Smooth muscle cell of the coronary artery (primary cell): ENCODE data around the gene NF2. TPM values are rescaled to one million over a fixed set of nuclear protein-coding genes. Genes with fewer than 3 reads are reported as not detected.

Source experiments
- total RNA-seq: library from RNA; depleted of rRNA; stranded (reverse); fragments of >200 nt; gene quantifications from 2 replicates; pipeline ENCODE4 v1.2.3, GENCODE V29; 2014; ENCODE audit warnings: low replicate concordance

NF2 gene
- total RNA-seq = 57.7 and 116 TPM in 2 replicates

DNA sequence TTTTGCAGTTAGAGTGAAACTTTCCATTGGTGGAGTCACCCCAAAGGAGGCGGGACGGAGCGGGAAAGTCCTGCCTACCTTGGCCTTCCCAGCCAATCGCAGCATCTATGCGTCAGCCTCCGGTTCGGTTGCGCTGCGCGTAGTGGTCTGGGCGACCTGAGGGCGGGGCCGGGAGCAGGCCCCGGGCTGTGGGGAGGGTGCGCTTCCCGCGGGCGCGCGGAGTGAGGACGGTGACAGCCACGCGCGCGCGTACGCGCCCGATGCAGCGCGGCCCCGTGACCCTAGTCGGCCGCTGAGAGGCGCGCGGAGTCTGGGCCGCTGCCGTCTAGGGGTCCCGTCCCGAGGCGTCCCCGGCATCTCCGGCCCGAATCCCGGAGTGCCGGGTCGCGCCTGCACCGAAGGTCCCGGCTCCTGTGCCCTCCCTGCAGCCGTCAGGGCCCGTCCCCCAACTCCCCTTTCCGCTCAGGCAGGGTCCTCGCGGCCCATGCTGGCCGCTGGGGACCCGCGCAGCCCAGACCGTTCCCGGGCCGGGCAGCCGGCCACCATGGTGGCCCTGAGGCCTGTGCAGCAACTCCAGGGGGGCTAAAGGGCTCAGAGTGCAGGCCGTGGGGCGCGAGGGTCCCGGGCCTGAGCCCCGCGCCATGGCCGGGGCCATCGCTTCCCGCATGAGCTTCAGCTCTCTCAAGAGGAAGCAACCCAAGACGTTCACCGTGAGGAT is at the start of gene NF2:
NF2 (plus strand) TSS at position 276 of the 718 bp plus-strand sequence; CDS start at position 642, 366 bp downstream.

DNA sequence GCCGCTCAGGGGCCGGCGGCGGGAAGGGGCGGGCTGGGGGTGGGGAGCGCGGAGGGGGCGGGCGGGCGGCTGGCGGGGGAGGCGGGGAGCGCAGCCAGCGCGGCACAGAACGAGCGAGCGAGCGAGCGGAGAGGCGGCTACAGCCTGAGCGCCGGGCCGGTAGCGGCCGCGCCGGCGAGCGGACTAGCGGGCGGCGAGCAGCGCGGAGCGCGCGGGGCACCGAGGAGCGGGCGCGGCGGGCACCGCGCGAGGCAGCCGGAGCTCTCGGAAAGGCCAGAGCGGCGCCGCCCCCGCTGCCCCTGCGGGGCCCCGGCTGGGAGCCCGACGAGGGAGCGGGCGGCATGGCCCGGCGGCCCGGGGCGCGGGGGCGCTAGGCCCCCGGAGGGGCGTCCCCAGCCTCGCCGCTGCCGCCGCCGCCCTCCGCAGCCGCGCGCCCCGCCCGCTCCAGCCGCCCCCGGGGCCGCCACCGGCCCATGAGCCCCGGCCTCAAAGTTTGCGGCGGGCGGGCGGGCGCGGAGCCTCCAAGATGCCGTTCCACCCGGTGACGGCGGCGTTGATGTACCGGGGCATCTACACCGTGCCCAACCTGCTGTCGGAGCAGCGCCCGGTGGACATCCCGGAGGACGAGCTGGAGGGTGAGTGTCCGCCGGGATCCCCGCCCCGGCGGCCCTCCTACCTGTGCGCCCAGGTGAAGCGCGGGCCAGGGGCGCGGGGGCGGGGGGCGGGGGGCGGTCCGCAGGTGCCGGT is 116.6 kb downstream of the NF2 start, which contains the start of gene CABP7:
CABP7 (plus strand) TSS at position 105 of the 747 bp plus-strand sequence; CDS start at position 527, 422 bp downstream.

Other genes with a start within 250 kb of the NF2 start
- 49.4 and 68.6 TPM in 2 replicates for gene AP1B1, start 215.1 kb upstream of the NF2 start, total RNA-seq
- not detected in 2 replicates for gene RFPL1, start 165.1 kb upstream of the NF2 start, total RNA-seq
- 0.08 and 0.23 TPM in 2 replicates for gene NEFH, start 123.4 kb upstream of the NF2 start, total RNA-seq
- 43.5 and 44.3 TPM in 2 replicates for gene THOC5, start 49.9 kb upstream of the NF2 start, total RNA-seq
- 27.6 and 59.8 TPM in 2 replicates for gene NIPSNAP1, start 22.5 kb upstream of the NF2 start, total RNA-seq
- not detected in 2 replicates for gene CABP7, start 116.4 kb downstream of the NF2 start, total RNA-seq
- 9.6 and 17.7 TPM in 2 replicates for gene ZMAT5, start 163.4 kb downstream of the NF2 start, total RNA-seq
- 133 and 145 TPM in 2 replicates for gene UQCR10, start 163.7 kb downstream of the NF2 start, total RNA-seq
- gene ASCC2, start 234.6 kb downstream of the NF2 start, total RNA-seq = 26.7 and 27.8 TPM in 2 replicates